ENCODE data around the gene OSGEPL1.

- TF ChIP-seq POLR2A (IDR thresholded peaks at IDR 0.05) (no peak), CTCF (IDR thresholded peaks at IDR 0.05) (no peak)
Observed at GRCh38 chr2:189770590-189771322, 8.2 kb upstream of the OSGEPL1 start.
